HG03575 (cell line): ENCODE results near the gene RHEB.

ENCODE experiments used
- ATAC-seq: cut with Tn5 transposase; IDR thresholded peaks from one replicate; pipeline ENCODE4 v1.9.1; 2021; ENCODE audit not compliant: unreplicated experiment, insufficient number of reproducible peaks, low FRiP score; ENCODE audit errors: extremely low read depth

RHEB gene

GRCh38 chr7:151438864-151439601 is 80.7 kb downstream of the RHEB start:
- ATAC-seq, result no peak

- ATAC-seq, result no peak
These were observed 81.7 kb downstream of the RHEB start for GRCh38 chr7:151437866-151438516.

GRCh38 chr7:151437159-151437553 is 82.5 kb downstream of the RHEB start:
- ATAC-seq, result no peak

- no peak for ATAC-seq
These were observed 83.1 kb downstream of the RHEB start for GRCh38 chr7:151436446-151437158.

GRCh38 chr7:151435971-151436370 is 83.7 kb downstream of the RHEB start:
- ATAC-seq, result no peak

- ATAC-seq, result no peak
These were observed 84.4 kb downstream of the RHEB start for GRCh38 chr7:151435103-151435916.

- ATAC-seq, result no peak
These were observed 85.1 kb downstream of the RHEB start for GRCh38 chr7:151434549-151434948.

- ATAC-seq, result no peak
These were observed 85.8 kb downstream of the RHEB start for GRCh38 chr7:151433721-151434400.

GRCh38 chr7:151432658-151433521 is 86.8 kb downstream of the RHEB start:
- ATAC-seq, result no peak

- no peak for ATAC-seq
These were observed 87.9 kb downstream of the RHEB start for GRCh38 chr7:151431768-151432311.

- no peak for ATAC-seq
These were observed 88.4 kb downstream of the RHEB start for GRCh38 chr7:151431281-151431767.

- no peak for ATAC-seq
These were observed 89.1 kb downstream of the RHEB start for GRCh38 chr7:151430391-151431205.

GRCh38 chr7:151429560-151430331 is 89.9 kb downstream of the RHEB start:
- ATAC-seq, result no peak

GRCh38 chr7:151429237-151429559 is 90.5 kb downstream of the RHEB start:
- ATAC-seq, result no peak

- ATAC-seq, result no peak
These were observed 91.1 kb downstream of the RHEB start for GRCh38 chr7:151428378-151429236.
